ENCODE results near the gene KCNJ5.

The KCNJ5 gene

DNA sequence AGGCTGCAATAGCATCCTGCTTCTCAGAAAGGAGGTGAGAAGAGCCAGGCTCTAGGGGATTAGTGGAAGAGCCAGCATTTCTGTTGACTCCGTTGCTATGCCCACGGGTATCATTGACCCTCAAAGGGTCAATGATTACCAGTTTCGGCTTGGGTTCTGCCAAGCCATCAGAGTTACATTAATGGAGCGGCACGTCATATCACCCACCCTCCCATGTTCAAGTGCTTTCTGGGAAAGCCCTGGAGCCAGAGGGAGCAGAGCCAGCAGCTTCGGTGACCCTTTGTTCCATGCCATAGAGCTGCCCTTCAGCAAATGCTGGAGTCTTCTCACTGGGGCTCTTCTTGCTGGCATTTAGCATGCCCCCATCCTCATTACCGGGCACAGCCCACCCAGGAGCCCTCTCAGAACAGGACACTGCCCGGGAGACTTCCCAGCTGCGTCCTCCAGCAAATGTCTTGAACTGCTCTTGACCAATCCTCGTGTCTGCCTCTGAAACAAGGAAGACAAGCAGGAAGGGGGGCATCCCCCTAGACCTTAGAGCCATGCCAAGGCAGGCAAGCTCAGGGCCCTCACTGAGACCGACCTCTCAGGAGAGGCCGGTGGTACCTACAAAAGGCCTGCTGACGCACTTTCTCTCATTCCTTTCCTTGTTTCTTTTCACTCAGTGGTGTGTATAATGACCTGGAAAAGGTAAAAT lies 38.7 kb upstream of the KCNJ5 start:
- DNase-seq (ENCODE audit: low spot score) = no peak
- H3K27ac ChIP-seq = no peak overlapping the region
- ChIA-PET POLR2A (ENCODE audit: low non-redundant PET) (no interaction called here), CTCF (interaction anchor here (0.7 to 0.8 kb wide), 2 partner anchors 8 to 220 kb away, joined by 3 to 5 read pairs; no protein-coding TSS in a partner anchor)
- TF ChIP-seq, protein P1, sequence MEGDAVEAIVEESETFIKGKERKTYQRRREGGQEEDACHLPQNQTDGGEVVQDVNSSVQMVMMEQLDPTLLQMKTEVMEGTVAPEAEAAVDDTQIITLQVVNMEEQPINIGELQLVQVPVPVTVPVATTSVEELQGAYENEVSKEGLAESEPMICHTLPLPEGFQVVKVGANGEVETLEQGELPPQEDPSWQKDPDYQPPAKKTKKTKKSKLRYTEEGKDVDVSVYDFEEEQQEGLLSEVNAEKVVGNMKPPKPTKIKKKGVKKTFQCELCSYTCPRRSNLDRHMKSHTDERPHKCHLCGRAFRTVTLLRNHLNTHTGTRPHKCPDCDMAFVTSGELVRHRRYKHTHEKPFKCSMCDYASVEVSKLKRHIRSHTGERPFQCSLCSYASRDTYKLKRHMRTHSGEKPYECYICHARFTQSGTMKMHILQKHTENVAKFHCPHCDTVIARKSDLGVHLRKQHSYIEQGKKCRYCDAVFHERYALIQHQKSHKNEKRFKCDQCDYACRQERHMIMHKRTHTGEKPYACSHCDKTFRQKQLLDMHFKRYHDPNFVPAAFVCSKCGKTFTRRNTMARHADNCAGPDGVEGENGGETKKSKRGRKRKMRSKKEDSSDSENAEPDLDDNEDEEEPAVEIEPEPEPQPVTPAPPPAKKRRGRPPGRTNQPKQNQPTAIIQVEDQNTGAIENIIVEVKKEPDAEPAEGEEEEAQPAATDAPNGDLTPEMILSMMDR (conservative IDR thresholded peaks at IDR 0.05; ENCODE audit: low read depth) = no peak

DNA sequence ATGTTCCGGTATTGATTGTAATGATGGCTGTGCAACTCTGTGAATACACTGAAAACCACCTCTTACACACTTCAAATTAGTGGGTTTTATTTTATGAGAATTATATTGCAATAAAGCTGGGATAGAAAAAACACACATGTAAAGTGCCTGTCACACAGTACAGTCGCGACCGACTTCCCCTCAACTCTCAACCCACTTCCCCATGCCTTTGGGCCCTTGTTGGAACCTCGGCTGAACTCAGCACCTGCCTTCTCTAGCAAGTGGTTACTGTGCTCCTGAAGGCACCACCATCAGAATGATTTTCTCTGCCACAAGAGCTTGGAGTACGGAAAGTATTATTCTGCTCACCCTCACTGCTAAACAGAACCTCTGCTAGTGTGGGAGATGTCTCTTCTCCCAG lies 37.6 kb upstream of the KCNJ5 start:
- TF ChIP-seq, protein P1 (conservative IDR thresholded peaks at IDR 0.05; ENCODE audit: low read depth) = no peak
- CTCF ChIA-PET = no interaction called here
- H3K27ac ChIP-seq = no peak overlapping the region
- DNase-seq (ENCODE audit: low spot score) = no peak
- POLR2A ChIA-PET (ENCODE audit: low non-redundant PET) = no interaction called here

DNA sequence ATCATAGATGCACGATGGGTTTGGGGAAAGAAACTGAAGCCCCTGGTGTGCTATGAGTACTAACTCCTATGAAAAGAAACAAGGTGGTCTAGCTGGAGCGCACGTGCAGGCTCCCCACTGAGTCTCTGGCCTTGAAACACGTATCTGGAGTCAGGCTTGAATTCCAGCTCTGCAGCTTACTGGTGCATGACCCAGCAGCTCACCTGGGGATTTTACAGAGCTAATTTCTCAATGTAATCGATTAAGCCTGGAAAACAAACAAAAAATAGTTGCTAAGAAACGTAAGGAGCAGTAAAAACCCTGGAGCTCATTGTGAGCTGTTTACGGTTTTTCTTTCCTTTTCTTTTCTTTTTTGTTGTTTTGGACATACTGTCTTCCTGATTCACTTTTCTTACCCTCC lies 36.3 kb upstream of the KCNJ5 start:
- H3K27ac ChIP-seq = no peak overlapping the region
- CTCF ChIA-PET = no interaction called here
- TF ChIP-seq, protein P1 (conservative IDR thresholded peaks at IDR 0.05; ENCODE audit: low read depth) = no peak
- DNase-seq (ENCODE audit: low spot score) = no peak
- POLR2A ChIA-PET (ENCODE audit: low non-redundant PET) = no interaction called here

DNA sequence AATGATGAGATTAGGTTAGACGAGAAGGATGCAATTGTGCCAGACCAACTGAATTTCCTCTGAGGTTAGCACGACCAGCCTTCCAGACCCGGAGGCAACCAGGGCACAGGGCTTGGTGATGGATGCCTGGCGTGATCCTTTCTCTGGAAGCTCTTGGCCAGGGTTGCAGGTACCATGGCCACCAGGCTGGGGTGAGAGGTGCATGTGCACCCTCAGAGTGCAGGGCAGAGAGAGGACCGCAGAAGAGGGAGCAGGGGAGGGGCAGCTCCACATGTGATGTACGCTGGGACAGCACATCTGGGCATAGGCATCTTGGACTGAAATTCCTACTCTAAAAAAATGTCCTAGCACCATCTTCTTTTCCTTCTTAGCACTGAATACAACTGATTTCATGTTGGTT lies 34.9 kb upstream of the KCNJ5 start:
- TF ChIP-seq, protein P1 (conservative IDR thresholded peaks at IDR 0.05; ENCODE audit: low read depth) = no peak
- H3K27ac ChIP-seq = no peak overlapping the region
- ChIA-PET POLR2A (ENCODE audit: low non-redundant PET) (no interaction called here), CTCF (no interaction called here)
- DNase-seq (ENCODE audit: low spot score) = no peak

DNA sequence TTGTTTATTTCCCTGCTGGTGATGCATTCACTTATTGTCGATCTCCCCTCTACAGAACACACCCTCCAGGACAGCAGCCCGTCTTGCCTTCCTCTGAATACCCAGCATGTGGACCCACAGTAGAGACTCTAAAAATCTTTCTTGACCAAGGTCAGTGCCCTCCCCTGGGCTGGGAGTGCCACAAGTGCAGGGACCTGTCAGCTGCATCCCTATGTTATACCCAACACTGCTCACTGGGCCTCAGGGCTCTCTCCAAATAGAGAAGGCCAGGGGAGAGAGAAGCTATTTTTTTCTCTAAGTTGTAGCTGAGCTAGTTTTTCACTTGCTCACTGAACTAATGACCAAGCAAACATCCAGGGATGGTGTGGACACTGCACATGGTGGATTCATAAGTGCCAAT lies 33.8 kb upstream of the KCNJ5 start:
- no peak for DNase-seq (ENCODE audit: low spot score)
- ChIA-PET POLR2A (ENCODE audit: low non-redundant PET) (no interaction called here), CTCF (interaction anchor here (0.6 to 0.9 kb wide), 2 partner anchors 659 to 700 kb away, joined by 3 read pairs; no protein-coding TSS in a partner anchor)
- TF ChIP-seq, protein P1 (conservative IDR thresholded peaks at IDR 0.05; ENCODE audit: low read depth) = no peak
- H3K27ac ChIP-seq = no peak overlapping the region

DNA sequence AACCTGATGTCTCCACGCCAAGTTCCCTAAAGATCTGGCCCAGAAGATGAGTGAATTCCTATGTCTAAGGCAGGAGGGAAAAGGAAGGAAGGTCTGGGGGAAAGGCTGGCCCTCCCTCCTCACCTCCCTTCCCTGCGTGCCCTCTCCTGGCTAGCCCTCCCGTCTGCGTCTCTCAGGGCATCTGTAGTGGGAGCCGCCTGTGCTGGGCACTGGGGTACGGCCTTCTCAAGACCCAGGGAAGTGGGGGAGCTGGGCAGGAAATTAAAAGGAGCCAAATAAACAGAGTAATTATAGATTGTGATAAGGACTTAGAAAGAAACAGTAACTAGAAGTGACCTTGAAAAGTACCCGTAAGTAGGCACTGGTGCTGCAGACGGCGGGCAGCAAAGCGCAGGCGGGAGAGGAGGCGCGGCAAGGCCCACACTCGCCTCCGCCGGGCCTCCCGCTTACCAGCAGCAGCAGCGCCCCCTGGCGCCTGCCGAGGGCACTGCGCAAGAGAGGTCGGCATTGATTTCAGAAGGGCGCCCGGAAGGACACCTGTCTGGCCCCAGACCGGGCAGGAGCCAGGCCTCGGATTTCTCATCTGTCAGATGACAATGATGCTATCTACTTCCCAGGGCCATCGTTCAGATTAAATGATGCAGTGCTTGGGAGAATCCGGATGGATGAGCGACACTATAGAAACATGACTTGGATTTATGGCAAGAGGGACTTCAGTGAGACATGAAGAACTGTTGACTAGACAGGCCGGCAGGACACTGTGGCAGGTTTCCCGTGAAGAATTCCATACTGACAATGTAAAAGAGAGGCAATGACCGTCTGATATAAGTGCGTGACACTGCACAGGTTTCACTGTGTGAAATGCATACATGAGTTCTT lies 31.4 kb upstream of the KCNJ5 start:
- POLR2A ChIA-PET (ENCODE audit: low non-redundant PET) = no interaction called here
- no peak overlapping the region for H3K27ac ChIP-seq
- CTCF ChIA-PET = interaction anchor here (0.6 to 0.9 kb wide), 3 partner anchors 15 to 468 kb away, joined by 3 to 4 read pairs (median 3); no protein-coding TSS in a partner anchor
- DNase-seq (ENCODE audit: low spot score) = peak; percentile 25
- TF ChIP-seq, protein P1 (conservative IDR thresholded peaks at IDR 0.05; ENCODE audit: low read depth) = peak; percentile 84

All from RWPE1 (cell line).